ENCODE data around the gene SH3RF2.
A peak's percentile ranks its signal among the peaks of the same experiment; 100 is the strongest.

The SH3RF2 gene

DNA sequence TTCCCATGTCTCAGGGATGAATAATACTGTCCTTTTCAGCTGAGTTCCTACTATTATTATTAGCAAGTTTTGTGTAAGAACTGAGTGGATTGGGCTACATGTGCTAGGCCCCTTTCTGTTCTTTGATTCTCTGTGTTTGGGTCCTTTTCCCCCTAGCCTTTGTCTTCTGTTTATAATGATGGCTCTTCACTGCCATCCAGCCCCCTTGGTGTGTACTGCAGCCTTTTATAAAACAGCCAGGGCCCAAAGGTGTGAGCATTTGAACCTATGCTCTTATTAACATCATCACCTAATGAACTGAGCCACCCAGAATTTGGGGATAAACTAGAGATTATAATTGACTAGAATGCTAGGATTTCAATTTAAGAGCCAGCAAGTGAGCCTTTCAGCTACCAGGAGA, 116.4 kb downstream of the SH3RF2 start:
- H3K9ac ChIP-seq: no peak overlapping the region
- H2AFZ ChIP-seq (ENCODE audit: low read depth): no peak overlapping the region
- H3K4me2 ChIP-seq: no peak overlapping the region
- TF ChIP-seq, protein P1, sequence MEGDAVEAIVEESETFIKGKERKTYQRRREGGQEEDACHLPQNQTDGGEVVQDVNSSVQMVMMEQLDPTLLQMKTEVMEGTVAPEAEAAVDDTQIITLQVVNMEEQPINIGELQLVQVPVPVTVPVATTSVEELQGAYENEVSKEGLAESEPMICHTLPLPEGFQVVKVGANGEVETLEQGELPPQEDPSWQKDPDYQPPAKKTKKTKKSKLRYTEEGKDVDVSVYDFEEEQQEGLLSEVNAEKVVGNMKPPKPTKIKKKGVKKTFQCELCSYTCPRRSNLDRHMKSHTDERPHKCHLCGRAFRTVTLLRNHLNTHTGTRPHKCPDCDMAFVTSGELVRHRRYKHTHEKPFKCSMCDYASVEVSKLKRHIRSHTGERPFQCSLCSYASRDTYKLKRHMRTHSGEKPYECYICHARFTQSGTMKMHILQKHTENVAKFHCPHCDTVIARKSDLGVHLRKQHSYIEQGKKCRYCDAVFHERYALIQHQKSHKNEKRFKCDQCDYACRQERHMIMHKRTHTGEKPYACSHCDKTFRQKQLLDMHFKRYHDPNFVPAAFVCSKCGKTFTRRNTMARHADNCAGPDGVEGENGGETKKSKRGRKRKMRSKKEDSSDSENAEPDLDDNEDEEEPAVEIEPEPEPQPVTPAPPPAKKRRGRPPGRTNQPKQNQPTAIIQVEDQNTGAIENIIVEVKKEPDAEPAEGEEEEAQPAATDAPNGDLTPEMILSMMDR (conservative IDR thresholded peaks at IDR 0.05; ENCODE audit: low read depth, low read length): peak; percentile 70
- no peaks in the 10 kb centered on the region for H3K36me3 ChIP-seq (ENCODE audit: insufficient read depth)
- H3K4me3 ChIP-seq (IDR thresholded peaks at IDR 0.05; ENCODE audit: insufficient read depth, low read depth, low read length): no peak overlapping the region
- no peaks in the 10 kb centered on the region for H3K27me3 ChIP-seq (ENCODE audit: insufficient read depth, low read depth)
- no peaks in the 10 kb centered on the region for H4K20me1 ChIP-seq (ENCODE audit: insufficient read depth)
- no peak overlapping the region for H3K27ac ChIP-seq
- peaks cover 17% of the 10 kb centered on the region for H3K4me1 ChIP-seq (ENCODE audit: low read depth, poor library complexity, severe bottlenecking)
- H3K79me2 ChIP-seq (ENCODE audit: insufficient read depth, low read depth): no peaks in the 10 kb centered on the region

DNA sequence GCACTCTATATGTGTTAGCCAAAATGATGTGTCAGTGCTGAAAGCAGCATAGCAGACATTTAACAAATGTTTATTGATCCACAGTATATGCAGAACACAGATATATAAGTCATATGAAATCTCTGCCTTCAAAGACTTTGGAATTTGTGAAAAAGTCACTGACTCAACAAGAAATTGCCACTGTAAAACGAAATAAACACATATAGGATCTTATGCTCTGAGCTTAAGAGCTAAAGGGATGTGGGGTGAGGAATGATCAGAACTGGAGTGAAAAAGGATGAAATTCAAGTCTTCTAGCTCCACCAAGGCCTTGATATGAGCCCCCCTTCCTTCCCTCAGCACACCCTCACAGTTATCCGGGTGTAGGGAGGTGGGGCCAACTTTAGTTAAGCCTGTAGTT, 119.1 kb downstream of the SH3RF2 start:
- Histone ChIP-seq H3K4me2 (no peak overlapping the region), H3K79me2 (ENCODE audit: insufficient read depth, low read depth) (no peaks in the 10 kb centered on the region), H3K9ac (no peak overlapping the region), H3K36me3 (ENCODE audit: insufficient read depth) (no peaks in the 10 kb centered on the region), H3K4me3 (IDR thresholded peaks at IDR 0.05; ENCODE audit: insufficient read depth, low read depth, low read length) (no peak overlapping the region), H3K4me1 (ENCODE audit: low read depth, poor library complexity, severe bottlenecking) (no peaks in the 10 kb centered on the region), H4K20me1 (ENCODE audit: insufficient read depth) (no peaks in the 10 kb centered on the region), H3K27ac (no peak overlapping the region), H2AFZ (ENCODE audit: low read depth) (no peak overlapping the region), H3K27me3 (ENCODE audit: insufficient read depth, low read depth) (no peaks in the 10 kb centered on the region)
- TF ChIP-seq, protein P1 (conservative IDR thresholded peaks at IDR 0.05; ENCODE audit: low read depth, low read length): no peak

DNA sequence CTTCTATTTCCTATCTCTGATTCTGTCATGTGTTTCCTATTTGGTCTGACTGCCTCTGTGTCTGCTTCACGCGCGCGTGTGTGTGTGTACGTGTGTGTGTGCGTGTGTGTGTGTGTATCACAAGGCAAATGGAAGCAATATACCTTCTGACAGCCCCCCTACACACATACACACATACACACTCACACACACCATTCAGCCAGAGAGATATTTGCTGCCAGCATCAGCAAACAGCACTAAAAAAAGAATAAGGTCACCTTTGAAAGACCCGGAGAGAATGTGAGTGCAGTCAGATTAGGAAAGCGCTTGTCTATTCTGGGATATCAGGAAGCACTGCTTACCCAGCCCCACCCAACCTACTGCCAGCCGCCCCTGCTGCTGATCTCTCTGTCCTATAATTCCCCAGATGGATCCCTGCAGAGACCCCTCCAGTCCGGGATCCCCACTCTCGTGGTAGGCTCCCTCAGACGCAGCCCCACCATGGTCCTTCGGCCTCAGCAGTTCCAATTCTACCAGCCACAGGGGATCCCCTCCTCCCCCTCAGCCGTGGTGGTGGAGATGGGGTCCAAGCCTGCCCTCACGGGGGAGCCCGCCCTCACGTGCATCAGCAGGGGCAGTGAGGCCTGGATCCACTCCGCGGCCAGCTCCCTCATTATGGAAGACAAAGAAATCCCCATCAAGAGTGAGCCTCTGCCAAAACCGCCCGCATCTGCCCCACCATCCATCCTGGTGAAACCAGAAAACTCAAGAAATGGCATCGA, 123.3 kb downstream of the SH3RF2 start:
- Histone ChIP-seq H3K36me3 (ENCODE audit: insufficient read depth) (no peaks in the 10 kb centered on the region), H4K20me1 (ENCODE audit: insufficient read depth) (no peaks in the 10 kb centered on the region), H3K27ac (no peak overlapping the region), H3K4me2 (no peak overlapping the region), H3K79me2 (ENCODE audit: insufficient read depth, low read depth) (no peaks in the 10 kb centered on the region), H3K4me3 (IDR thresholded peaks at IDR 0.05; ENCODE audit: insufficient read depth, low read depth, low read length) (no peak overlapping the region), H2AFZ (ENCODE audit: low read depth) (no peak overlapping the region), H3K9ac (no peak overlapping the region), H3K4me1 (ENCODE audit: low read depth, poor library complexity, severe bottlenecking) (no peaks in the 10 kb centered on the region), H3K27me3 (ENCODE audit: insufficient read depth, low read depth) (no peaks in the 10 kb centered on the region)
- TF ChIP-seq, protein P1 (conservative IDR thresholded peaks at IDR 0.05; ENCODE audit: low read depth, low read length): no peak

DNA sequence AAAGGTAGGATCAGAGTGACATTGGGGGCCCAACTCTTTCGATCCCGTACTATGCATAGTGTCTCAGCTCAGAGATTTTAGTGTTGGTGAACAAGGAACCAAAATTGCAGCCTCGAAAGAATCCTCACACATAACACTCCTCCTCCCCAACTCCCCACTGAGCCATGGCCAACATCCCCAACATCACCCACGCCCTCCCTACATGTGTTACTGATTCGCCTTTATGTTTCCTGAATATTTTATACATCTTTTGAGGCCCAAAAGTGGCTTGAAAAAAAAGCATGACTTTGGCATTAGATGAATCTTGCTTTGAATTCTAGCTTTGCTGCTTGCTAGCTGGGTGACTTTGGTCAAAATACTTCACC, 123.8 kb downstream of the SH3RF2 start:
- Histone ChIP-seq H3K27me3 (ENCODE audit: insufficient read depth, low read depth) (no peaks in the 10 kb centered on the region), H3K79me2 (ENCODE audit: insufficient read depth, low read depth) (no peaks in the 10 kb centered on the region), H4K20me1 (ENCODE audit: insufficient read depth) (no peaks in the 10 kb centered on the region), H3K9ac (no peak overlapping the region), H3K36me3 (ENCODE audit: insufficient read depth) (no peaks in the 10 kb centered on the region), H3K27ac (no peak overlapping the region), H2AFZ (ENCODE audit: low read depth) (no peak overlapping the region), H3K4me2 (no peak overlapping the region), H3K4me1 (ENCODE audit: low read depth, poor library complexity, severe bottlenecking) (no peaks in the 10 kb centered on the region), H3K4me3 (IDR thresholded peaks at IDR 0.05; ENCODE audit: insufficient read depth, low read depth, low read length) (no peak overlapping the region)
- TF ChIP-seq, protein P1 (conservative IDR thresholded peaks at IDR 0.05; ENCODE audit: low read depth, low read length): no peak

Measured in KMS-11 (cell line).